HL-60 (cell line): ENCODE data around the gene RAPGEF4.

Source experiments
- CTCF ChIP-seq: IDR thresholded peaks from one replicate; pipeline ENCODE4 v1.5.1; 2011; ENCODE audit warnings: low read length, control low read depth, inconsistent platforms; ENCODE audit not compliant: insufficient read depth
- POLR2AphosphoS5 ChIP-seq: IDR thresholded peaks from 2 replicates; pipeline ENCODE4 v1.6.1; 2012; ENCODE audit warnings: low read depth

- TF ChIP-seq CTCF (no peak), POLR2AphosphoS5 (no peak)
Observed at GRCh38 chr2:173032032-173032431, 296.4 kb downstream of the RAPGEF4 start.
